GM21723 (cell line): Measurements from ENCODE around the gene KCNH1.
A peak's percentile ranks its signal among the peaks of the same experiment; 100 is the strongest.

ENCODE experiments used
- ATAC-seq: cut with Tn5 transposase; IDR thresholded peaks from one replicate; pipeline ENCODE4 v1.9.1; 2021; ENCODE audit warnings: mild to moderate bottlenecking, moderate library complexity; ENCODE audit not compliant: unreplicated experiment

The KCNH1 gene

GRCh38 chr1:211133836-211134669 lies at the start of gene KCNH1:
Gene KCNH1, minus strand, starts transcription at chr1:211134148. Its CDS starts 203 bp downstream, at chr1:211133945.
- peak; percentile 97 for ATAC-seq

GRCh38 chr1:211182746-211183145 lies 48.8 kb upstream of the KCNH1 start:
- no peak for ATAC-seq

- ATAC-seq = no peak
Observed at GRCh38 chr1:211174375-211174774, 40.4 kb upstream of the KCNH1 start.

- no peak for ATAC-seq
Observed at GRCh38 chr1:211172657-211173056, 38.7 kb upstream of the KCNH1 start.

- no peak for ATAC-seq
Observed at GRCh38 chr1:211169353-211169752, 35.4 kb upstream of the KCNH1 start.

GRCh38 chr1:211158866-211159265 lies 24.9 kb upstream of the KCNH1 start:
- ATAC-seq = no peak

- ATAC-seq = no peak
Observed at GRCh38 chr1:211155040-211155439, 21.1 kb upstream of the KCNH1 start.

GRCh38 chr1:211153932-211154331 lies 20.0 kb upstream of the KCNH1 start:
- no peak for ATAC-seq

GRCh38 chr1:211148366-211148765 lies 14.4 kb upstream of the KCNH1 start:
- ATAC-seq = no peak

- ATAC-seq = no peak
Observed at GRCh38 chr1:211145944-211146343, 12.0 kb upstream of the KCNH1 start.

- no peak for ATAC-seq
Observed at GRCh38 chr1:211135342-211135950, 1.5 kb upstream of the KCNH1 start.

- ATAC-seq = no peak
Observed at GRCh38 chr1:211133393-211133835, 534 bp downstream of the KCNH1 start.

- ATAC-seq = no peak
Observed at GRCh38 chr1:211132721-211133392, 1.1 kb downstream of the KCNH1 start.

GRCh38 chr1:211129776-211130175 lies 4.2 kb downstream of the KCNH1 start:
- ATAC-seq = no peak

- ATAC-seq = no peak
Observed at GRCh38 chr1:211127166-211127565, 6.8 kb downstream of the KCNH1 start.

- ATAC-seq = no peak
Observed at GRCh38 chr1:211126622-211127021, 7.3 kb downstream of the KCNH1 start.

- no peak for ATAC-seq
Observed at GRCh38 chr1:211118407-211119102, 15.4 kb downstream of the KCNH1 start.

- no peak for ATAC-seq
Observed at GRCh38 chr1:211114446-211114845, 19.5 kb downstream of the KCNH1 start.

GRCh38 chr1:211113566-211113965 lies 20.4 kb downstream of the KCNH1 start:
- no peak for ATAC-seq

- ATAC-seq = no peak
Observed at GRCh38 chr1:211111351-211111750, 22.6 kb downstream of the KCNH1 start.

- no peak for ATAC-seq
Observed at GRCh38 chr1:211101481-211101880, 32.5 kb downstream of the KCNH1 start.
